ENCODE data around the gene KLK3. TPM values are rescaled to one million over a fixed set of nuclear protein-coding genes. Genes with fewer than 3 reads are reported as not detected.

Gene KLK3
- polyA plus RNA-seq, 2 of the 4 experiments (the other 2 are of a cell fraction), result not detected

DNA sequence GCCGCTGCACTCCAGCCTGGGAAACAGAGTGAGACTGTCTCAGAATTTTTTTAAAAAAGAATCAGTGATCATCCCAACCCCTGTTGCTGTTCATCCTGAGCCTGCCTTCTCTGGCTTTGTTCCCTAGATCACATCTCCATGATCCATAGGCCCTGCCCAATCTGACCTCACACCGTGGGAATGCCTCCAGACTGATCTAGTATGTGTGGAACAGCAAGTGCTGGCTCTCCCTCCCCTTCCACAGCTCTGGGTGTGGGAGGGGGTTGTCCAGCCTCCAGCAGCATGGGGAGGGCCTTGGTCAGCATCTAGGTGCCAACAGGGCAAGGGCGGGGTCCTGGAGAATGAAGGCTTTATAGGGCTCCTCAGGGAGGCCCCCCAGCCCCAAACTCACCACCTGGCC, 18.3 kb downstream of the KLK3 start, which contains the start of gene KLK2:
Gene KLK2, plus strand, starts transcription at position 384 of the 400 bp plus-strand sequence. CDS start 35 bp downstream, outside the sequence.
- CTCF ChIA-PET, result interaction anchor here (0.6 to 2.2 kb wide), 3 partner anchors 9 to 286 kb away, joined by 3 to 6 read pairs (median 3); no protein-coding TSS in a partner anchor
- ATAC-seq, result no peak
- H3K9me3 ChIP-seq, result 0 out of 3 replicates have a peak, but pooled peaks cover 3% of the 10 kb centered on the region
- H3K4me2 ChIP-seq, result no peak within 1 kb of the TSS
- FAIRE-seq, result no peak
- DNase-seq (ENCODE audit: low read depth in 1 of 2, low spot score in 1 of 2), result no peak
- POLR2A ChIA-PET, result no interaction called here
- no peak within 1 kb of the TSS for H3K27ac ChIP-seq
- no peak for TF ChIP-seq ZFP36 (IDR thresholded peaks at IDR 0.05; ENCODE audit: borderline replicate concordance, partially characterized antibody)
- TF ChIP-seq, protein P1, sequence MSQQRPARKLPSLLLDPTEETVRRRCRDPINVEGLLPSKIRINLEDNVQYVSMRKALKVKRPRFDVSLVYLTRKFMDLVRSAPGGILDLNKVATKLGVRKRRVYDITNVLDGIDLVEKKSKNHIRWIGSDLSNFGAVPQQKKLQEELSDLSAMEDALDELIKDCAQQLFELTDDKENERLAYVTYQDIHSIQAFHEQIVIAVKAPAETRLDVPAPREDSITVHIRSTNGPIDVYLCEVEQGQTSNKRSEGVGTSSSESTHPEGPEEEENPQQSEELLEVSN (IDR thresholded peaks at IDR 0.05; ENCODE audit: borderline replicate concordance, low read depth), result no peak
- no peak for TF ChIP-seq RFX5 (IDR thresholded peaks at IDR 0.05)
- TF ChIP-seq GATA3 (IDR thresholded peaks at IDR 0.05; ENCODE audit: borderline replicate concordance), result no peak
- no peak for TF ChIP-seq NR3C1 (IDR thresholded peaks at IDR 0.05)
- TF ChIP-seq, protein P2, sequence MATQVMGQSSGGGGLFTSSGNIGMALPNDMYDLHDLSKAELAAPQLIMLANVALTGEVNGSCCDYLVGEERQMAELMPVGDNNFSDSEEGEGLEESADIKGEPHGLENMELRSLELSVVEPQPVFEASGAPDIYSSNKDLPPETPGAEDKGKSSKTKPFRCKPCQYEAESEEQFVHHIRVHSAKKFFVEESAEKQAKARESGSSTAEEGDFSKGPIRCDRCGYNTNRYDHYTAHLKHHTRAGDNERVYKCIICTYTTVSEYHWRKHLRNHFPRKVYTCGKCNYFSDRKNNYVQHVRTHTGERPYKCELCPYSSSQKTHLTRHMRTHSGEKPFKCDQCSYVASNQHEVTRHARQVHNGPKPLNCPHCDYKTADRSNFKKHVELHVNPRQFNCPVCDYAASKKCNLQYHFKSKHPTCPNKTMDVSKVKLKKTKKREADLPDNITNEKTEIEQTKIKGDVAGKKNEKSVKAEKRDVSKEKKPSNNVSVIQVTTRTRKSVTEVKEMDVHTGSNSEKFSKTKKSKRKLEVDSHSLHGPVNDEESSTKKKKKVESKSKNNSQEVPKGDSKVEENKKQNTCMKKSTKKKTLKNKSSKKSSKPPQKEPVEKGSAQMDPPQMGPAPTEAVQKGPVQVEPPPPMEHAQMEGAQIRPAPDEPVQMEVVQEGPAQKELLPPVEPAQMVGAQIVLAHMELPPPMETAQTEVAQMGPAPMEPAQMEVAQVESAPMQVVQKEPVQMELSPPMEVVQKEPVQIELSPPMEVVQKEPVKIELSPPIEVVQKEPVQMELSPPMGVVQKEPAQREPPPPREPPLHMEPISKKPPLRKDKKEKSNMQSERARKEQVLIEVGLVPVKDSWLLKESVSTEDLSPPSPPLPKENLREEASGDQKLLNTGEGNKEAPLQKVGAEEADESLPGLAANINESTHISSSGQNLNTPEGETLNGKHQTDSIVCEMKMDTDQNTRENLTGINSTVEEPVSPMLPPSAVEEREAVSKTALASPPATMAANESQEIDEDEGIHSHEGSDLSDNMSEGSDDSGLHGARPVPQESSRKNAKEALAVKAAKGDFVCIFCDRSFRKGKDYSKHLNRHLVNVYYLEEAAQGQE (IDR thresholded peaks at IDR 0.05), result no peak
- TF ChIP-seq HOXB13 (CRISPR knock-in tag; IDR thresholded peaks at IDR 0.05; ENCODE audit: low read depth), result no peak
- no peak for TF ChIP-seq FOSL2 (IDR thresholded peaks at IDR 0.05)
- TF ChIP-seq FOSL2 (CRISPR knock-in tag; IDR thresholded peaks at IDR 0.05), result no peak
- TF ChIP-seq, protein P3, sequence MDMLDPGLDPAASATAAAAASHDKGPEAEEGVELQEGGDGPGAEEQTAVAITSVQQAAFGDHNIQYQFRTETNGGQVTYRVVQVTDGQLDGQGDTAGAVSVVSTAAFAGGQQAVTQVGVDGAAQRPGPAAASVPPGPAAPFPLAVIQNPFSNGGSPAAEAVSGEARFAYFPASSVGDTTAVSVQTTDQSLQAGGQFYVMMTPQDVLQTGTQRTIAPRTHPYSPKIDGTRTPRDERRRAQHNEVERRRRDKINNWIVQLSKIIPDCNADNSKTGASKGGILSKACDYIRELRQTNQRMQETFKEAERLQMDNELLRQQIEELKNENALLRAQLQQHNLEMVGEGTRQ (IDR thresholded peaks at IDR 0.05), result no peak
- TF ChIP-seq CEBPB (IDR thresholded peaks at IDR 0.05), result no peak
- no peak for TF ChIP-seq PHF8 (IDR thresholded peaks at IDR 0.05; ENCODE audit: borderline replicate concordance, low read depth)
- TF ChIP-seq JUN (IDR thresholded peaks at IDR 0.05), result no peak
- TF ChIP-seq, protein P4, sequence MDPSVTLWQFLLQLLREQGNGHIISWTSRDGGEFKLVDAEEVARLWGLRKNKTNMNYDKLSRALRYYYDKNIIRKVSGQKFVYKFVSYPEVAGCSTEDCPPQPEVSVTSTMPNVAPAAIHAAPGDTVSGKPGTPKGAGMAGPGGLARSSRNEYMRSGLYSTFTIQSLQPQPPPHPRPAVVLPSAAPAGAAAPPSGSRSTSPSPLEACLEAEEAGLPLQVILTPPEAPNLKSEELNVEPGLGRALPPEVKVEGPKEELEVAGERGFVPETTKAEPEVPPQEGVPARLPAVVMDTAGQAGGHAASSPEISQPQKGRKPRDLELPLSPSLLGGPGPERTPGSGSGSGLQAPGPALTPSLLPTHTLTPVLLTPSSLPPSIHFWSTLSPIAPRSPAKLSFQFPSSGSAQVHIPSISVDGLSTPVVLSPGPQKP (IDR thresholded peaks at IDR 0.05; ENCODE audit: low read depth, low read length), result no peak
- no peak for TF ChIP-seq SREBF2 (IDR thresholded peaks at IDR 0.05)
- no peak for TF ChIP-seq MYC (IDR thresholded peaks at IDR 0.05; ENCODE audit: borderline replicate concordance, low read length)
- no peak for TF ChIP-seq RARB (CRISPR knock-in tag; IDR thresholded peaks at IDR 0.05)
- TF ChIP-seq TFCP2L1 (CRISPR knock-in tag; IDR thresholded peaks at IDR 0.05), result no peak
- no peak for TF ChIP-seq EHF (CRISPR knock-in tag; IDR thresholded peaks at IDR 0.05)
- H3K4me1 ChIP-seq, result no peaks in the 10 kb centered on the region
- 59% methylated on average over 2 of the region's 3 CpGs for WGBS (ENCODE audit: missing lambda C conversion rate)
- no peak within 1 kb of the TSS for H3K4me3 ChIP-seq

DNA sequence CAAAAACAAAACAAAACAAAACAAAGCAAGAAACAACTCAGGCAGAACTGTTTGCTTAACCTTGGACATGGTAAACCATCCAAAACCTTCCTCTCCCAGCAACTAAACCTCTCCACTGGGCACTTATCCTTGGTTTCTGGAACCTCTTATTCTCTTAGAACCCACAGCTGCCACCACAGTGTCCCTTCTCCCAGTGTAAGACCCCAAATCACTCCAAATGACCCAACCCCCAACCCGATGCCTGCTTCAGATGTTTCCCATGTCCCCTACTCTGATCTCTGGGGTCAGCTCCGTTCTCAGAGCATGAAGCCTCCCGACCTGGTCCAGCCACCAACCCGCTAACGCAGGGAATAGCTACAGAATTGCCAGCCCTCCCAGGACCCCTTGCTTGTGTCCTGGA, 19.5 kb downstream of the KLK3 start:
- Histone ChIP-seq H3K4me3 (no peak overlapping the region), H3K4me1 (no peaks in the 10 kb centered on the region), H3K27ac (no peak overlapping the region), H3K9me3 (0 out of 3 replicates have a peak, but pooled peaks cover 3% of the 10 kb centered on the region), H3K4me2 (no peak overlapping the region)
- DNase-seq (ENCODE audit: low read depth in 1 of 2, low spot score in 1 of 2) (no peak), FAIRE-seq (no peak), ATAC-seq (no peak)
- no peak for TF ChIP-seq POLR2AphosphoS2 (conservative IDR thresholded peaks at IDR 0.05; ENCODE audit: low read length)
- TF ChIP-seq CHD2 (IDR thresholded peaks at IDR 0.05; ENCODE audit: low read length, partially characterized antibody), result no peak
- TF ChIP-seq HOXB13 (CRISPR knock-in tag; IDR thresholded peaks at IDR 0.05; ENCODE audit: low read depth), result no peak
- TF ChIP-seq SREBF2 (IDR thresholded peaks at IDR 0.05), result no peak
- TF ChIP-seq HDAC2 (IDR thresholded peaks at IDR 0.05), result no peak
- TF ChIP-seq NFE2L2 (conservative IDR thresholded peaks at IDR 0.05; ENCODE audit: low read length), result no peak
- no peak for TF ChIP-seq EHF (CRISPR knock-in tag; IDR thresholded peaks at IDR 0.05)
- TF ChIP-seq NR3C1 (IDR thresholded peaks at IDR 0.05), result no peak
- TF ChIP-seq BHLHE40 (IDR thresholded peaks at IDR 0.05; ENCODE audit: low read depth, low read length), result no peak
- TF ChIP-seq FOXS1 (CRISPR knock-in tag; IDR thresholded peaks at IDR 0.05), result no peak
- no peak for TF ChIP-seq PHF8 (IDR thresholded peaks at IDR 0.05; ENCODE audit: borderline replicate concordance, low read depth)
- TF ChIP-seq POLR2A (IDR thresholded peaks at IDR 0.05; ENCODE audit: low read length), result no peak
- no peak for TF ChIP-seq EHMT2 (IDR thresholded peaks at IDR 0.05; ENCODE audit: low read depth)
- no peak for TF ChIP-seq KDM5A (IDR thresholded peaks at IDR 0.05)
- TF ChIP-seq EP300 (IDR thresholded peaks at IDR 0.05), result no peak
- POLR2A ChIA-PET, result no interaction called here
- 20% methylated on average over 5 of the region's 5 CpGs for WGBS (ENCODE audit: missing lambda C conversion rate)
- CTCF ChIA-PET, result interaction anchor here (2.2 kb wide), 1 partner anchor 48 kb away, joined by 6 read pairs; no protein-coding TSS in a partner anchor

Data from A549 (cell line).